Measurements from ENCODE around the gene ERG. TPM values are rescaled to one million over a fixed set of nuclear protein-coding genes. Genes with fewer than 3 reads are reported as not detected.

The ERG gene
- total RNA-seq, 1 donor from 2014 or later: not detected

DNA sequence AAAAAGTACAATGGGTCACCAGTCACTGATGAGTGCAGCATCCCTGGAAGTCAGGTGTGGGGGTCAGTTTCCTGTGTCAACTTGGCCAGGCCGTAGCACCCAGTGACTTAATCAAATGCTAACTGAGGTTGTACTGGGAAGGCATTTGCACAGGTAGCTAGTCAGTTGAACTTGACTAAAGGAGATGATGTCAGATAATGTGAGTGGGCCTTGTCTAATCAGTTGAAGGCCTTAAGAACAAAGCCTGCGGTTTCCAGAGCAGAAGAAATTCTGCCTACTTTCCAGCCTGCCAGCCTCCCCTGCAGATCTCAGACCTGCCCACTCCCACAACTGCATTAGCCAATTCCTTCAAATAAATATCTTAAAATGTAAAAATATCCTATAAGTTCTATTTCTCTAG, 57.1 kb downstream of the ERG start:
- Mint-ChIP-seq H3K4me1 (ENCODE audit: low read depth, unreplicated experiment) (no peaks in the 10 kb centered on the region), H3K4me3 (ENCODE audit: unreplicated experiment) (no peak overlapping the region), H3K27ac (ENCODE audit: unreplicated experiment) (no peak overlapping the region), H3K36me3 (ENCODE audit: unreplicated experiment) (peaks cover 11% of the 10 kb centered on the region), H3K27me3 (ENCODE audit: unreplicated experiment) (no peaks in the 10 kb centered on the region), H3K9me3 (ENCODE audit: unreplicated experiment) (no peaks in the 10 kb centered on the region)
- DNase-seq: no peak
- TF ChIP-seq, protein P1, sequence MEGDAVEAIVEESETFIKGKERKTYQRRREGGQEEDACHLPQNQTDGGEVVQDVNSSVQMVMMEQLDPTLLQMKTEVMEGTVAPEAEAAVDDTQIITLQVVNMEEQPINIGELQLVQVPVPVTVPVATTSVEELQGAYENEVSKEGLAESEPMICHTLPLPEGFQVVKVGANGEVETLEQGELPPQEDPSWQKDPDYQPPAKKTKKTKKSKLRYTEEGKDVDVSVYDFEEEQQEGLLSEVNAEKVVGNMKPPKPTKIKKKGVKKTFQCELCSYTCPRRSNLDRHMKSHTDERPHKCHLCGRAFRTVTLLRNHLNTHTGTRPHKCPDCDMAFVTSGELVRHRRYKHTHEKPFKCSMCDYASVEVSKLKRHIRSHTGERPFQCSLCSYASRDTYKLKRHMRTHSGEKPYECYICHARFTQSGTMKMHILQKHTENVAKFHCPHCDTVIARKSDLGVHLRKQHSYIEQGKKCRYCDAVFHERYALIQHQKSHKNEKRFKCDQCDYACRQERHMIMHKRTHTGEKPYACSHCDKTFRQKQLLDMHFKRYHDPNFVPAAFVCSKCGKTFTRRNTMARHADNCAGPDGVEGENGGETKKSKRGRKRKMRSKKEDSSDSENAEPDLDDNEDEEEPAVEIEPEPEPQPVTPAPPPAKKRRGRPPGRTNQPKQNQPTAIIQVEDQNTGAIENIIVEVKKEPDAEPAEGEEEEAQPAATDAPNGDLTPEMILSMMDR (IDR thresholded peaks at IDR 0.05; ENCODE audit: partially characterized antibody, unreplicated experiment): no peak

DNA sequence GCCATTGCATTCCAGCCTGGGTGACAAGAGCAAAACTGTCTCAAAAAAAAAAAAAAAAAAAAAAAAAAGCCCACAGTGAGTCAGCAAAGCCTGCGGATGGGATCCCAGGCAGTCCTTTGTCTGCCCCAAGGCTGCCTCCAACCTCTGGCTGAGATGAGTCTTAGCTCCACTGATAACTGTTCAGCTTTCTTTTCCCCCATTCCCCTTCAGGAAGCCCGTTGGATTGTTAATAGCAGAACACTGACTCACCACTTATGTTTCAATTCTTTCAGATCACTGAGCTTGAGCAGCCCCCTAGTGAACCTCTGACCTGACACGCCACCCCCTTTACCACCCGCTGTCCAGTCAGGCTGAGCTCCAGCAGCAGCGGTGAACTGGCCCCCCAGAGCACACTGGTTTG, 57.5 kb downstream of the ERG start:
- Mint-ChIP-seq H3K36me3 (ENCODE audit: unreplicated experiment) (peaks cover 9% of the 10 kb centered on the region), H3K4me1 (ENCODE audit: low read depth, unreplicated experiment) (no peaks in the 10 kb centered on the region), H3K27ac (ENCODE audit: unreplicated experiment) (no peak overlapping the region), H3K4me3 (ENCODE audit: unreplicated experiment) (no peak overlapping the region), H3K9me3 (ENCODE audit: unreplicated experiment) (no peaks in the 10 kb centered on the region), H3K27me3 (ENCODE audit: unreplicated experiment) (no peaks in the 10 kb centered on the region)
- TF ChIP-seq, protein P1 (IDR thresholded peaks at IDR 0.05; ENCODE audit: partially characterized antibody, unreplicated experiment): no peak
- DNase-seq: no peak

DNA sequence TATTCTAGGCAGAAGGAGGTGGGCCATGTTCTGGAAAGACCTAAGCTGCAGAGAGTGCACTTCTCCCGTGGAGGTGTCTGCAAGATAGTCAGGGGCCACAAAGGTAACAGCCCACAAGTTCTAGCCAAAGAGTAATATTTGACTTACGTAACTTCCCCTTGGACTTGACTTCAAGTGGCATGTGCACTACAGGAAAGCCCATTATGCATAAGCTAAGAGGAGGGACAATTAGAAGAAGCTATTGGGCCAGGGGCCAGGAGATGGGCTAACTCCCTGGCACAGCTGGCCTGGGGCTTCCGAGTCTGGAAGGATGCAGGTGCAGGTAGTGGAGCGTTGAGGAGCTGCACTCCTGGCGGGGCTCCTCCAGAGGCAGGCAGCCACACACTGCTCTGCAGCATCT, 58.3 kb downstream of the ERG start:
- TF ChIP-seq, protein P1 (IDR thresholded peaks at IDR 0.05; ENCODE audit: partially characterized antibody, unreplicated experiment): no peak
- Mint-ChIP-seq H3K36me3 (ENCODE audit: unreplicated experiment) (peaks cover 6% of the 10 kb centered on the region), H3K27me3 (ENCODE audit: unreplicated experiment) (no peaks in the 10 kb centered on the region), H3K27ac (ENCODE audit: unreplicated experiment) (no peak overlapping the region), H3K9me3 (ENCODE audit: unreplicated experiment) (no peaks in the 10 kb centered on the region), H3K4me3 (ENCODE audit: unreplicated experiment) (no peak overlapping the region), H3K4me1 (ENCODE audit: low read depth, unreplicated experiment) (no peaks in the 10 kb centered on the region)
- DNase-seq: no peak

DNA sequence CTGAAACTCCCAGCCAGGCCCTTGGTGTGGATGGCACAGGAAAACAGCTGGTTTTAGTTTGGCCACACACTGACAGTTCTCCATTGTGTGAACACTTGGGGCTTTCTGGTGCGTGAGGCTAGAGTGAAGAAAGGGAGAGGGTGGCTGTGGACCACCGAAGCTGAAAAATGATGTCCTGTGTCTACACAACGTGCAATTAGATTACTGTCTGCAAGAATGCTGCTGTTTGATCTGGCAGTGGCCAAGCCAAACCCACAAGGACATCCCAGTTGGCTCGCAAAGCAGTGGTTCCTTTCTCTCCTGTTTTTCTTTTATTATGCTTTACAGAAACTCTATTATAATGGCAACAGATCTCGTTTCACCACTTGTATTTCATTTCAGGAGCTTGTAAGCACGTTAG, 58.9 kb downstream of the ERG start:
- TF ChIP-seq, protein P1 (IDR thresholded peaks at IDR 0.05; ENCODE audit: partially characterized antibody, unreplicated experiment): no peak
- Mint-ChIP-seq H3K27me3 (ENCODE audit: unreplicated experiment) (no peaks in the 10 kb centered on the region), H3K9me3 (ENCODE audit: unreplicated experiment) (no peaks in the 10 kb centered on the region), H3K4me3 (ENCODE audit: unreplicated experiment) (no peak overlapping the region), H3K36me3 (ENCODE audit: unreplicated experiment) (peaks cover 6% of the 10 kb centered on the region), H3K27ac (ENCODE audit: unreplicated experiment) (no peak overlapping the region), H3K4me1 (ENCODE audit: low read depth, unreplicated experiment) (no peaks in the 10 kb centered on the region)
- DNase-seq: no peak

DNA sequence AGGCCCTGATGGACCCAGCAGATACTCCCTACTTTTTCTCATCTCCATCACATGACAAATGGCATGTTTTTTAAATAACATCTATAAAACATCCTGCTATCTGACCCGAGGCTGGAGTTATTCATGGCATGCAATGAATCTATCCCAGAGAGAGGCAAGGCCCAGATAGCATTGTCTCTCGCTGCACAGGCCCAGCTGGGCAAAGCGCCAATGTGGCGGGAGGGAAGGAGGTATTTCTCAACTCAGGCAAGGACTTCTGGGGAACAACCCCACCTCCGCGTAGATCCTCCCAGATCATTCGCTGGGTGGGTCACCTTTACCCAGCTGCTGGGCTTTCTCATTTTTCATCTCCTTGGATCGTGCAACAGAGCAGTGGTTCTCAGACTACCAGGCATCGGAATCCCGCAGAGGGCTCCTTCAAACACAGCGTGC, 59.8 kb downstream of the ERG start:
- Mint-ChIP-seq H3K9me3 (ENCODE audit: unreplicated experiment) (no peaks in the 10 kb centered on the region), H3K4me3 (ENCODE audit: unreplicated experiment) (no peak overlapping the region), H3K4me1 (ENCODE audit: low read depth, unreplicated experiment) (no peaks in the 10 kb centered on the region), H3K27ac (ENCODE audit: unreplicated experiment) (no peak overlapping the region), H3K27me3 (ENCODE audit: unreplicated experiment) (peaks cover 2% of the 10 kb centered on the region), H3K36me3 (ENCODE audit: unreplicated experiment) (peaks cover 6% of the 10 kb centered on the region)
- DNase-seq: no peak
- TF ChIP-seq, protein P1 (IDR thresholded peaks at IDR 0.05; ENCODE audit: partially characterized antibody, unreplicated experiment): no peak
